Stimulated activated CD4-positive, alpha-beta T cell treated with anti-CD3 and anti-CD28 coated beads, Interleukin-12 subunit alpha, Interleukin-12 subunit beta, amount 100 ng/mL, for 48 hours (primary cell): ENCODE results near the gene CXorf65.

Experiments used
- DNase-seq, 3 donors: peaks; one replicate each; pipeline ENCODE4 v3.0.0-alpha.2; 2020; ENCODE audit warnings: low read depth in 2 of 3, low spot score in 1 of 3

CXorf65 gene

GRCh38 chrX:71107245-71107644, 705 bp upstream of the CXorf65 start:
- no peak for DNase-seq

DNA sequence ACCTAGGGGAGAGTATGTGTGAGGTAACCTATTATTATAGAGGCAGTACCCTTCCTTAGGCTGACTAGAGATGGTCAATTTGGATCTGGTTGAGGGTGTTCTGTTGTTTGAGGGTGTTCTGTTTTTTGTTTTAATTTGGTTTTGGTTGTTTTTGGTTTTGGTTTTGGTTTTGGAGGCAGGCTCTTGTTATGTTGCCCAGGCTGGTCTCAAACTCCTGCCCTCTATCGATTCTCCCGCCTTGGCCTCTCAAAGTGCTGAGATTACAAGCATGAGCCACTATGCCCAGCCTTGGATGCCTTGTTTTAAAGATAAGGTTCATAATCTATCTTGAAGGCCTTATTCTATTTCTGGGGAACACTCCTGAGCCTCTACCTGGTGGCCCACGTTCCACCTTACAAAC, 912 bp downstream of the CXorf65 start:
- DNase-seq = no peak

GRCh38 chrX:71103110-71103983, 3.2 kb downstream of the CXorf65 start:
- DNase-seq = peak in 1 of 3 donors; percentile 51

DNA sequence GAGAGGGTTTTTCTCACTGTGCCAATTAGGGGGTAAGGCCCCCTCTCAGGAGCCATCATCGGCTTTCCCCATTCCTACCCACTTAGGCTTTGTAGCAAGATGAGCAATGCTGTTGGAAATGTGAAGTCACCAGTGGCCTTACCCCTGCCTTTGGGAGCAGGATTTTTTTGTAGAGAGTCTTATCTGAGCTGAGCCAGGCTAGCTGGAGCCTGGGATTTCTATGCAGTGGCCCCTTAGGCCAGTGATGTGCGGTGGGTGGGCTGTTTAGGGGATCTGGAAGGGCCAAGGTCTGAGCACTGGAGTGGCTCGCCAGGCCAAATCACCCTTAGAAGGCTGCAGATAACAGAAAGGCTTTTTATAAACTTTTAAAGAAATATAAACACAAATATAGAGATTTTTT, 4.2 kb downstream of the CXorf65 start:
- DNase-seq = no peak

GRCh38 chrX:71100581-71101505, 5.7 kb downstream of the CXorf65 start:
- DNase-seq = no peak

DNA sequence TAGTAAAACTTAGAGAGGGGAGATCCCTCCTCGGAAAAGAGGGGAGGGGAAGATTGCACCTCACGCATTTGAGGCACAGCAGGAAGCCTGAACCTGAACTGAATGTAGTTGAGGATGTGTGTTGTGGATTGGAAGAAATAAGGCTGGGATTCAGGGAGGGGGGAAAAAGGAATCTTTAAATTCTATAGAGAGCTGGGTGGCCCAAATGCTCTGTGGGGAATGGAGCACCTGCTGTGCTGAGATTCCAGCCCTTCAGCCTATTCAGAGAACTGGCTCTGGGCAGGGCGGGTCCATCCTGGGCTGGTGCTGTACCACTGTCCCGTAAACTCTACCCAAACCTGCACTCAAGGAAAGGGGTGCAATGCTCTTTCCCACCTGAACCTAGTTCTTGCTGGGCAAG, 6.8 kb downstream of the CXorf65 start:
- DNase-seq = no peak

- no peak for DNase-seq
Measured at GRCh38 chrX:71098951-71099506, 7.5 kb downstream of the CXorf65 start.

DNA sequence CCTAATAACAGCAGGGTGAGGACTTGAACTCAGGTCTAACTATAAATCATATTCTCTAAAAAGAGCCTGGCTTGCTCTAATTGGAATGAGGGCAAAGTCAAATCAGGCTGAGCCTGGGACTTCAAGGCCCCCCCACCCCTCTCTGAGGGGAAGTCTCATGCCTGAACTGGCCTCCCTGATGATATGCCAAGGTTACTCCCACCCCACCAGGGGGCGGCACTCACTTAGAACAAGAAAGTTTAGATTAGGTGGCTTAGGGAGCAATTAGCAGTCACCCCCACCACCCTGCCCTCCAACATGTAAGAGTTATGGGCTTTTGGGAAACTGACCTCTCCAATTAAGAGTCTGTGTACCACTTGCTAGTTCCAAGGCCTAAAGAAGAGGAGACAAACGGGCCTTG, 8.2 kb downstream of the CXorf65 start:
- DNase-seq = peak in 2 of 3 donors; percentile 57 to 69

GRCh38 chrX:71096760-71097032, 9.8 kb downstream of the CXorf65 start:
- DNase-seq = no peak

DNA sequence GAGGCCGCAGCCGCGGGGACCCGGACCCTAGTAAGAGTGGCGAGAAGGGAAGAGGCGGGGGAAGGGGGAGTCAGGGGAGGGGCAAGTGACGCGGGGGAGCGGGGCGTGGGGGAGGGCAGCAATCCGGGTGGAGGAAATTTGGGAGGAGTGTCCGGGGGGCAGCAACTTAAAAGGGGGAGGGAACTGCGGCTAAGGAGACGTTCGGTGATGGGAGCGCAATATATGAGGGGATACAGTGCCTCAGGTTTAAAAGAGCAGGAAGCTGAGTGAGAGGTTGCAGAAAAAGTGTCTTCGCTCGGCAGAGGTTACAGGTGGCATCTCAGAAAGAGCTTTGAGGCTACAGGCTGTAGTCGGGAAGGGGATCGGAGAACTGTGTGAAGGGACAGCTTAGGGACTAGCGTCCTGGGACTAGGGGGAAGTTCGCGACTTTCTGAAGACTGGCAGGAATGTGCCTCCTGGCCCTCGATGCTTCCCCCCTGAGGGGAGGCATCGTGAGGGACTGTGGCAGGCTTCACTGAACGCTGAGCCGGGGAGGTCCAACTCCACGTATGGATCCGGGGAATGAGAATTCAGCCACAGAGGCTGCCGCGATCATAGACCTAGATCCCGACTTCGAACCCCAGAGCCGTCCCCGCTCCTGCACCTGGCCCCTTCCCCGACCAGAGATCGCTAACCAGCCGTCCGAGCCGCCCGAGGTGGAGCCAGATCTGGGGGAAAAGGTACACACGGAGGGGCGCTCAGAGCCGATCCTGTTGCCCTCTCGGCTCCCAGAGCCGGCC, 10.4 kb downstream of the CXorf65 start:
- DNase-seq = no peak

DNA sequence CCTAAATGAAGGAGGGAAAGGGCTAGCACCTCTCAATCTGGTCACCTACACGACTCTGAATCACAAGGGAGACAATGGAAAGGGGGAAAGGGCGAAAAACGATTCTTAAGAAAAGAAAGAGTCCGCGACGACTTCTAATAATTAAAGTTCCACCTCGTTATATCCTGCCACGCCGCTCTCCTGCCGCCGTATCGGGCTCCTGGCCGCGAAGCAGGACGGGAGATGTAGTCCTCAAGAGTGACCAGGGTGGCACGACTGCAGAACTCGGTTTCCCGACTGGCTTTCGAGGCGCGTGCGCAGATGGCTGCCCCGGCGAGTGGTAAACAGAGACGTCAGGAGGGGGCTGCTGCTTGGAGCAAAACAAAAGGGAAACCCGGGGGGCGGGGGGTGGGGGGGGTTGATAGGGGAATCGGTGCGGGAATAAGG, 11.0 kb downstream of the CXorf65 start, which contains the start of gene FOXO4:
TSS of gene FOXO4 (plus strand) at position 297 of the 426 bp plus-strand sequence. CDS start 678 bp downstream, outside the sequence.
- peak; percentile 76 to 81 (median 77) for DNase-seq

GRCh38 chrX:71095033-71095432, 11.5 kb downstream of the CXorf65 start:
- DNase-seq = no peak

DNA sequence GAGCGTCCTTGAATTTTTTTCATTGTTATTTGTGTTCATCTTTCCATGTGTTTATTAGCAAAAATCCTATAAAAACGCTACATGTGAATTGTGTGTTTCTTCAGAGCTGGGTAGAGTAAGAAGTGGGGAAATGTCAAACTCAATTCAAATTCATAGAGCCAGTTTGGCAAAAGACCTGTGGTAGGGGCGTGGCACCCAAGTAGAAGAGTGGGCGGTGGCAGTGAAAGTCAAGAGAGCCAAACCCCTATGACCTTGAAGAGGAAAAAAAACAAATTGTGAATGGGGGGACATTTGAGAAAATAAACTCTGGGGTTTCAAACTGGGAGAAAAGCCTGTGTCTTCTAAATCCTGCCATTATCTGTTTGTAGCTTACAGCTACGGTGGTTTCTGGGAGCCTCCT, 15.3 kb downstream of the CXorf65 start:
- DNase-seq = no peak

DNA sequence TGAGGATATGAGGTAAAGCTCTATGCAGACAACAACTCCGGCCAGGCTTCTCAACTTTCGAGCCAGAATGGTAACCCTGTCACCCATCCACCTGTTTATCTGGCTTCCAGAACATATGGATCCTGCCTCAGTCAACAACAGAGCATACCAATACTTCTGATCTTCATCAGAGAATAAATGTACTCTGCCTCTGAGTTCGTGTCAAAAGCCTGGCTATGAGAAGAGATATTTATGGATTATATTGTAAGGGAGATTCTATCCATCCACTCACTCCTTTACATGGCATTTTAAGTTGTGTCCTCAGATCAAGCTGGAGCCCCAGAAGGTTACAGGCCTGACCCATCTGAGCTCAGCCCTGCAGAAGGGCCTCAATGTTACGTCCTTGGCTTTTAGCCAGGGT, 20.6 kb downstream of the CXorf65 start:
- no peak for DNase-seq

DNA sequence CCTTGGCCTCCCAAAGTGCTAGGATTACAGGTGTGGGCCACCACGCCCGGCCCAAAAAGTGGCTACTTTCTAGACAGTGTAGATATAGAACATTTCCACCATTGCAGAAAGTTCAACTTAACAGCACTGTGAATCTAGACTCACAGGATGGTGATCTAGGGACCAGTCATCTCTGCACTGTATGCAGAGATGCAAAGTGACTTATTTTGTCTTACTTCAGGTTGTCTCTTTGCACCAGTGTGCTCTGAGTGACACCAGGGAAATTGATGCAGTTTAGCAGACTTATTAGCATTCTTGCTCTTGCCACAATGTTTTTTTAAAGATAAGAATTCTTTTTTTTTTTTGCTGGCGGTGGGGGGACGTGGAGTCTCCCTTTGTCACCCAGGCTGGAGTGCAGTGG, 23.7 kb downstream of the CXorf65 start:
- DNase-seq = no peak

DNA sequence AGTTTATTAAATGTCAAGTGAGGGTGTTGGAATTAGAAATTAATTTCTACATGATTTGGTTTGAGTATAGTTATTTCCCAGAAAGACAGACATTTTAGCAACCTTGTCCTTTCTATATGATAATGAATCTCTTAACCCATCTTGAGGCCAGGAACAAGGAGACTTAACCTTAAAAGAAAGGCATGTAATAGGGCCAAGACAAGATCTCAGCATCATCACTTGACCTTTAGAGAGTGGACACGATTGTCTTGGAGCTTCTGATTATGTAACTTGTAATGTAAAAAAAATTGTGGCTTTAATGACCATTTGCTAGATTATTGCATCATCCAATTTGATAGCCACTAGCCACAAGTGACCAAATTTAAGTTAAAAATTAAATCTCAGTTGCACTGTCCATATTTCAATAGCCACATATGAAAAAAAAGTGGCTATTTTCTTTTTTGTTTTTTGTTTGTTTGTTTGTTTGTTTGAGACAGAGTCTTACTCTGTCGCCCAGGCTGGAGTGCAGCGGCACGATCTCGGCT, 24.4 kb downstream of the CXorf65 start:
- no peak for DNase-seq

DNA sequence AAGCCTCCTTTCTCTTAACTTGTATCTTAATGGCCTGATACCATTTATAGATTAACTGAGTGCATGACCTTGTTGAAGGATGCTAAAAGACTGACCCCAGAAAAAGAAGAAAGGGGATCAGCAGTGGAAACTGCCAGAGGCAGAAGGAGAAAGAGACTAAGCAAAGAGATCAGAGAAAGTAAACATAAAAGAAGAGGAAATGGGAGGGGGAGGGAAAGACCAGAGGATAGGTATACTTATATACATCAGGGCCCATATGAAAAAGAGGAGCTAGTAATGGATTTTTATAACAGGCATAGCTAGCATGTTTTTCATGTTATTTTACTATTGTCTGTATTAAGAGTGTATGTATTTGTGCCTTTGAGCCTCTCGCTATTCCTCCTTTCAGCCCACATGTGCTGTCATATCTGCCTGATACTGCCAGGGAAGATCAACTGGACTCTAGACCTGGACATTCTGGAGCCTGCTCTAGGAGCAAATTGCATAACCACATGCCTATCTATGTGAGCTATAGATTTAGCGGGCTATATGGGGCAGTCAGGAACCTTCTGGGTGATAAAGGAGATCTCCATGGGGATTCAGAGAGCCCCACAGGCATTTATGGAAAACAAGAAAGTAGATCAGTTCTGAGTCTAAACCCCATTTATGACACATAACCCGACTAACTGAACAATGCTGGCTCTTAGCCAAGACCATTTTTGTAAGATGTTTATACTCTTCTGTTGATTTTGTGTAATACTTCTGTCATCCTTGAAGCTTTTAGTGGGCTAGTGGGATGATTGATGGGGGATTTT, 25.0 kb downstream of the CXorf65 start:
- DNase-seq = no peak

DNA sequence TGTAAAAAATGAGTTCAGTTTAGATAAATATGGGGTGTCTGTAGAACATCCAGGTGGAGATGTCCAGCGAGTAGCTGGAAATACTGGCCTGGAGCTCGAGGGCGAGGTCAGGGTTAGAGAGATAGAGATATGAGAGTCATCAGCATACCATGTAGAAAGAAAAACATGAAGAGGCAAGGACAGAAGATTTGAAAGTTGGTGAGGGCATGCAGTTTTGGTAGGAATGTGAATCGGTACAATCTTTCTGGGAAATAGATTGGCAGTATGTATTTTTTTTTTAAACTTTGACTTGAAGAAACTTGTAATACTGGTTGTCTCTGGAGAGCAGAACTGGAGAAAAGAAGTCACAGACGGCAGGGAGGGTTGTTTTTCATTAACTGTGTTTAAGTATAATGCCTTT, 36.0 kb downstream of the CXorf65 start:
- no peak for DNase-seq

DNA sequence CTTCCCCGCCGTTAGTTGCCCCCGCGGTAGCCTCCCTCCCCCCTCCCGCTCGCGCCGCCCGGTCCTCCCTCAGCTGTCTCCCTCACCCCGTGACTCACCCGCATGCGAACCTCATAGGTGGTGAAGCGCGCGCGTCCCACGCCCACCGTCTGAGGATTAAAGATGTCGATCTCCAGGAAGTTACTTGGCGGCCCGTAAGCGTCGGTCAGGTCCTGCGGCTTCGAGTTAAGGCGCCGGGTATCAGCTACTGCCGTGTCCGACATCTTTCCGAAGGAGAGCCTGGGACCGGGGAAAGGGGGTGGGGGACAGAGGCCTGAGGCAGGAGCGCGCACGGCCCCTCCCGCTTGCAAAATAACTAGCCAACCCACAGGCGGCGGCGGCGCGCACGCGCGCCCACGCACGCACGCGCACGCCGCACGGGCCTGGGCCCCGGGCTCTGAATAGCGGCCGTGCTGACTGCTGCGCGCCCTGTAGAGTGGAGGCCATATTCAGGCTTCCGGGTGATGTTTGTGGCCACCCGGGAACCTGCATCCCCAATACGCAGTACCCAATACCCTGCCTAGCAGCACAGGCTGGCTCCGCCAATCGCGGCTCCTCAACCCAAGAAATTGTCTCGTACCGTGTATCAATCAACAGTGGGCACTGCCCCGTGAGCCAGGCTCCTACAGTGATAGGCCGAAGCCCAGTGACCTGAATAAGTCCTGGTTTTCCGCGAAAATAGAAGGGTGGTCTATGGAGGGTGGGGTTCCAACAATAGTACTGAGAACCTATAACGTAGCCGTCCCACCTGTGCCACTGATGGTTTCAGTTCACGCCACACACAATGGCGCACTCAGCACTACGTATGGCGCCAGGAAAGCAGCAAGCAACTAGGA, 38.3 kb downstream of the CXorf65 start, which contains the start of gene SNX12:
TSS of gene SNX12 (minus strand) at position 291 of the 875 bp plus-strand sequence. CDS start at position 263, 28 bp downstream.
- peak; percentile 74 to 86 (median 78) for DNase-seq
